Measurements from ENCODE around the gene STARD9. TPM values are rescaled to one million over a fixed set of nuclear protein-coding genes. Genes with fewer than 3 reads are reported as not detected.

Gene STARD9
- total and polyA plus RNA-seq, 10 of the 15 experiments (the other 5 are each of a cell fraction or from before 2014, with no cell fraction given): 0.58 to 11.5 (median 6.1) TPM

DNA sequence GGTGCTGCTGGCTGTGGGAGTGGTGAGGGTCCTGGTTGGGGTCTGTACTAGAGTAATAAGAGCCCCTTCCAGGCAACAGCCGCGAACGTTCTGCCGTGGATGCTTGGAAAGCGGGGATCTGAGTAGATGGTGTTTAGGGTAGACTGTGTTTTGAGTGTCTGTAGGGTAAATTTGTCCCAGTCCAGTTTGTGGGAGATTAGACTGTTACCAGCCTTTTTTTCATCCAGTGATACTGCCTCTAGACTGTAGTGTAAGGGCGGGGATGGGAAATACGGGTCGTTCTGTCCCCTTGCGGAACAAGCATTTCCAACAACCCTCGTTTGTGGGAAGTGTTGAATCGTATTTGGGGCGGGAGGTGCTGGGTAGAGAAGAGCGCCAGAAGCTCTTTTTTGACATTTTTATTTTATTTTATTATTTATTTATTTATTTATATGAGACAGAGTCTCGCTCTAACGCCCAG is 26.3 kb upstream of the STARD9 start (continued):
- TF ChIP-seq ZNF592 (IDR thresholded peaks at IDR 0.05): no peak

DNA sequence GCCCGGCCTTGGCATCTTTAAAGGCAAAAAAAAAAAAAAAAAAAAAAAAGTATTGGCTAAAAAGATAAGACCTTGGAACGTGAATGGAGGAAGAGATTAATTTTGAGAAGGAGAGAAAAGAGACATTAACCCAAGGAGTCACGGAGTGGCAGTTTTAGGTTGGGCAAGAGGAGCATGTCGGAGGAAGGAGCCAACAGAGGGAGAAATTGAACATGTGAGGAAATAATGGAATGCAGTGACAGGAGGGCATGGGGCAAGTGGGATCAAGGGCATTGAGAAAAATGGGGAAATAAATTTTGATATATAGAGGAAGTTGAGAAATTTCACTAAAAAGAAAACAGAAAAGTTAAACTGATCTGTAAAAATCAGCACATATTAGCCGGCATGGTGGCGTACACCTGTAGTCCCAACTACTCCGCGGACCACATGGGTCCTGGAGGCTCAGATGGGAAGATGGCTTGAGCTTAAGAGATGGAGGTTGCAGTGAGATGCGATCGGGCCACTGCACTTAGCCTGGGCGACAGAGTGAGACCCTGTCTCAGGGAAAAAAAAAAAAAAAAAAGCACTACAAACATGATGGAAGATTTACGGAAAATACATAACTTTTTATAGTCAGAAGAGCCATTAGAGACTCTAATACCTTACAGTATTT is 25.5 kb upstream of the STARD9 start:
- BruUV-seq (replicated peaks): no TSS peak
- Histone ChIP-seq H2AFZ (ENCODE audit: control insufficient read depth, low read depth, low read length) (no peak overlapping the region), H3K4me2 (ENCODE audit: control insufficient read depth, insufficient read depth) (peak overlapping the region; percentile 77), H4K20me1 (ENCODE audit: control insufficient read depth, insufficient read depth) (no peaks in the 10 kb centered on the region), H3K4me3 (peak overlapping the region; percentile 76), H3K4me1 (ENCODE audit: control insufficient read depth, insufficient read depth, low read length) (no peaks in the 10 kb centered on the region; the same call in 1 of the 2 replicates), H3K9me3 (replicated peaks; ENCODE audit: control insufficient read depth, insufficient read depth, low read length) (no peaks in the 10 kb centered on the region), H3K9ac (ENCODE audit: control insufficient read depth, insufficient read depth, low read length) (peak overlapping the region; percentile 86), H3K27ac (ENCODE audit: control insufficient read depth, insufficient read depth) (peak overlapping the region; percentile 38), H3K79me2 (ENCODE audit: control insufficient read depth, insufficient read depth, low read length) (peaks cover 69% of the 10 kb centered on the region), H3K36me3 (ENCODE audit: control insufficient read depth in 2 of 2, insufficient read depth in 2 of 2, low read length in 1 of 2) (peaks cover 0 to 7% of the 10 kb centered on the region in 2 experiments; a peak in 1 of 4 replicates), H3K27me3 (replicated peaks in 1 of 2; ENCODE audit: control insufficient read depth in 2 of 2, insufficient read depth in 2 of 2, low read length in 1 of 2) (no peaks in the 10 kb centered on the region)
- intact Hi-C loops (cut with micrococcal nuclease; ENCODE audit: unreplicated experiment): loop anchor here (2.0 kb wide), 1 partner anchor 101 kb away; no protein-coding TSS in a partner anchor
- TF ChIP-seq STAT1 (conservative IDR thresholded peaks at IDR 0.05) (no peak), MEF2B (IDR thresholded peaks at IDR 0.05; ENCODE audit: partially characterized antibody, poor library complexity, severe bottlenecking) (no peak), ETV6 (conservative IDR thresholded peaks at IDR 0.05 in 1 of 2, IDR thresholded peaks at IDR 0.05 in 1 of 2; ENCODE audit: borderline replicate concordance in 1 of 2, low read depth in 1 of 2) (no peak), PAX8 (IDR thresholded peaks at IDR 0.05) (no peak), HDAC6 (IDR thresholded peaks at IDR 0.05; ENCODE audit: unreplicated experiment) (no peak), BRCA1 (IDR thresholded peaks at IDR 0.05; ENCODE audit: low read depth, low read length) (no peak)
- TF ChIP-seq, protein P1, sequence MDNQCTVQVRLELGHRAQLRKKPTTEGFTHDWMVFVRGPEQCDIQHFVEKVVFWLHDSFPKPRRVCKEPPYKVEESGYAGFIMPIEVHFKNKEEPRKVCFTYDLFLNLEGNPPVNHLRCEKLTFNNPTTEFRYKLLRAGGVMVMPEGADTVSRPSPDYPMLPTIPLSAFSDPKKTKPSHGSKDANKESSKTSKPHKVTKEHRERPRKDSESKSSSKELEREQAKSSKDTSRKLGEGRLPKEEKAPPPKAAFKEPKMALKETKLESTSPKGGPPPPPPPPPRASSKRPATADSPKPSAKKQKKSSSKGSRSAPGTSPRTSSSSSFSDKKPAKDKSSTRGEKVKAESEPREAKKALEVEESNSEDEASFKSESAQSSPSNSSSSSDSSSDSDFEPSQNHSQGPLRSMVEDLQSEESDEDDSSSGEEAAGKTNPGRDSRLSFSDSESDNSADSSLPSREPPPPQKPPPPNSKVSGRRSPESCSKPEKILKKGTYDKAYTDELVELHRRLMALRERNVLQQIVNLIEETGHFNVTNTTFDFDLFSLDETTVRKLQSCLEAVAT (IDR thresholded peaks at IDR 0.05): peak; percentile 51; the same call in 1 of the 2 replicates
- ChIA-PET CTCF (interaction anchor here (0.6 to 1.1 kb wide), 2 partner anchors 70 to 101 kb away, joined by 3 read pairs; no protein-coding TSS in a partner anchor), SMC1A (ENCODE audit: uncharacterized antibody, unreplicated experiment) (interaction anchor here (1.0 to 5.4 kb wide), 5 partner anchors 11 to 58 kb away, joined by 4 to 45 read pairs (median 4); no protein-coding TSS in a partner anchor), RAD21 (ENCODE audit: unreplicated experiment) (interaction anchor here (0.8 to 2.7 kb wide), 3 partner anchors 25 to 100 kb away, joined by 5 to 9 read pairs (median 5); partner anchors contain the start of genes SNAP23 and STARD9), POLR2A (interaction anchor here (1.4 to 1.8 kb wide), 3 partner anchors 26 to 96 kb away, joined by 6 to 10 read pairs (median 8); partner anchors contain the start of gene STARD9)
- FAIRE-seq (no peak), ATAC-seq (no peak), DNase-seq (ENCODE audit: low read depth, low spot score) (no peak)
- in situ Hi-C loops (cut with MboI): no loop called here
- WGBS (ENCODE audit: insufficient coverage, insufficient replicate concordance, low lambda C conversion rate, missing lambda C conversion rate): 48% methylated on average over 12 of the region's 12 CpGs

All from GM12878 (cell line).